T47D (cell line): ENCODE measurements around the gene WFIKKN1.
A peak's percentile ranks its signal among the peaks of the same experiment; 100 is the strongest.

ENCODE experiments used
- DNase-seq, 2 experiments: peaks; one replicate each; pipeline versions ENCODE4 v3.0.0 to v3.0.0-alpha.2; 2011 to 2012; ENCODE audit warnings: low read depth in 1 of 2, low spot score in 1 of 2
- JUND ChIP-seq: IDR thresholded peaks from 2 replicates; pipeline ENCODE4 v1.6.1; 2012; ENCODE audit warnings: low read depth
- in situ Hi-C: cut with HindIII; loops from 2 replicates; pipeline ENCODE4 v1.10.0; 2016; ENCODE audit warnings: low sequenced_read_pairs, low pct_unique_long_range_greater_than_20kb

WFIKKN1 gene

GRCh38 chr16:679814-680624, 49.2 kb downstream of the WFIKKN1 start, which contains the start of gene STUB1:
Gene STUB1, plus strand, starts transcription at chr16:680410. Its CDS starts 116 bp downstream, at chr16:680526.
- DNase-seq = peak; percentile 76 to 94
- in situ Hi-C loops = no loop called here
- no peak for TF ChIP-seq JUND

GRCh38 chr16:680625-680945, 49.8 kb downstream of the WFIKKN1 start:
- TF ChIP-seq JUND = no peak
- DNase-seq = no peak
- in situ Hi-C loops = no loop called here

GRCh38 chr16:680967-681745, 50.4 kb downstream of the WFIKKN1 start:
- in situ Hi-C loops = no loop called here
- TF ChIP-seq JUND = no peak
- DNase-seq = peak in 1 of 2 experiments; percentile 72

DNA sequence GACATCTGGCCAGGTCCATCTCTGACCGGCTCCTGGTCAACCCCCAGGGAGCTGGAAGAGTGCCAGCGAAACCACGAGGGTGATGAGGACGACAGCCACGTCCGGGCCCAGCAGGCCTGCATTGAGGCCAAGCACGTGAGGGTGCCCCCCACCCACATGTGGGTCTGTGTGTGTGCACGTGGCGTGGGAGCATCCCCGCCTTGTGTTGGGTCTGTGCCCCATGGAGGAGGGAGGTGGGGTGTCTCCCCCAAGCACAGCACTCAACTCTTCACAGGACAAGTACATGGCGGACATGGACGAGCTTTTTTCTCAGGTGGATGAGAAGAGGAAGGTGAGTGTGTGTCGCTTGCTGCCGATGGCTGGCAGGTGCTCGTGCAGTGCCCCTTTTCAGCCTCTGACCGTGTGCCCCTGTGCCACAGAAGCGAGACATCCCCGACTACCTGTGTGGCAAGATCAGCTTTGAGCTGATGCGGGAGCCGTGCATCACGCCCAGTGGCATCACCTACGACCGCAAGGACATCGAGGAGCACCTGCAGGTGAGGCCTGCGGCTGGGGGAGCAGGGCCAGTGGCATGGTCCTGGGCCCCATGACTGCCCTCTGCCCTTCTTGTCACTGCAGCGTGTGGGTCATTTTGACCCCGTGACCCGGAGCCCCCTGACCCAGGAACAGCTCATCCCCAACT, 51.1 kb downstream of the WFIKKN1 start:
- DNase-seq = no peak
- no peak for TF ChIP-seq JUND
- in situ Hi-C loops = no loop called here

DNA sequence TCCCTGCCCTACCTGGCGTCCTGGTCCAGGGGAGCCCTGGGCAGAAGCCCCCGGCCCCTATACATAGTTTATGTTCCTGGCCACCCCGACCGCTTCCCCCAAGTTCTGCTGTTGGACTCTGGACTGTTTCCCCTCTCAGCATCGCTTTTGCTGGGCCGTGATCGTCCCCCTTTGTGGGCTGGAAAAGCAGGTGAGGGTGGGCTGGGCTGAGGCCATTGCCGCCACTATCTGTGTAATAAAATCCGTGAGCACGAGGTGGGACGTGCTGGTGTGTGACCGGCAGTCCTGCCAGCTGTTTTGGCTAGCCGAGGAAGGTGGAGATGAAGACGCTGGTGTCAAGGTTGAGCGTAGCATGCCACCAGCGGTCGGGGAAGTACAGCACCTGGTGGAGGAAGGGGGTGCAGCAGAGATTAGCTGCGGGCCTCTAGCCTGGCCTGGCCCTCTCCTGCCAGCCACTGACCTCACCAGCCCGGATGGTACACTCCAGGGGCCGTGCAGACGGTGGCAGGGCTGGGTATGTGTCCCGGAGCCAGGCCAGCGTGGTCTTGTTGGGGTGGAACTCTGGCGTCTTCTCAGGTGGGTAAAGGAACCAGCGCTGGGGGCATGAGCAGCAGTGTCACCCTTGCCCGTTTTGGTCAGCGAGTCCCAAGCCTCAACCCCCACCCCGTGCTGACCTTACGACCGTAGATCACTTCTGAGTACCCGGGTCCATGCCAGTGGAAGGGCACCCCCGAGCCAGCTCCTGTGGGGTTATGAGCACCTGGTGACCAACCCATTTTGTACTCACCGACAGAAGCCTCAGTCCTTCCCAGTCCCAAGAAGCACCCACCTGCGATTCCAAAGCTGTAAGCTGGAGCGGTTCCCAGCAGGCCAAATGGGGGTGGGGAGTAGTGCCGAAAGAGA, 52.0 kb downstream of the WFIKKN1 start:
- in situ Hi-C loops = no loop called here
- no peak for TF ChIP-seq JUND
- no peak for DNase-seq

GRCh38 chr16:683396-684070, 52.7 kb downstream of the WFIKKN1 start:
- DNase-seq = peak in 1 of 2 experiments; percentile 66
- in situ Hi-C loops = no loop called here
- no peak for TF ChIP-seq JUND
